Neural crest cell (in vitro differentiated cells): ENCODE data around the gene ETV3L. TPM values are rescaled to one million over a fixed set of nuclear protein-coding genes. Genes with fewer than 3 reads are reported as not detected.

Experiments
- DNase-seq: peaks from one replicate; pipeline ENCODE4 v3.0.0; 2021; ENCODE audit warnings: low read depth, mixed read lengths, low spot score
- H3K27ac Mint-ChIP-seq: one replicate; pipeline ENCODE4 v1.8.0; 2021; ENCODE audit warnings: mild to moderate bottlenecking, mixed read lengths; ENCODE audit not compliant: unreplicated experiment
- H3K27me3 Mint-ChIP-seq: 2 replicates; pipeline ENCODE4 v1.8.0; 2021; ENCODE audit warnings: low read depth, mild to moderate bottlenecking, mixed read lengths
- H3K36me3 Mint-ChIP-seq: 2 replicates; pipeline ENCODE4 v1.8.0; 2021; ENCODE audit warnings: low read depth, mild to moderate bottlenecking, mixed read lengths
- H3K4me1 Mint-ChIP-seq: 2 replicates; pipeline ENCODE4 v1.8.0; 2021; ENCODE audit warnings: mixed read lengths
- H3K4me3 Mint-ChIP-seq: one replicate; pipeline ENCODE4 v1.8.0; 2021; ENCODE audit warnings: mild to moderate bottlenecking, mixed read lengths
- H3K9me3 Mint-ChIP-seq: 2 replicates; pipeline ENCODE4 v1.8.0; 2021; ENCODE audit warnings: mixed read lengths
- total RNA-seq: library from RNA; stranded (reverse); gene quantifications from 2 replicates; pipeline ENCODE4 v1.2.1, GENCODE V29; 2021
- TF ChIP-seq, protein P1 (sequence below): fragments of 200-600 bp; sonication (generic); conservative IDR thresholded peaks from 2 replicates; pipeline ENCODE4 v1.5.0; 2021; ENCODE audit warnings: antibody characterized with exemption, mild to moderate bottlenecking

Gene ETV3L
- total RNA-seq, 1 donor from 2014 or later: 0.19 TPM

DNA sequence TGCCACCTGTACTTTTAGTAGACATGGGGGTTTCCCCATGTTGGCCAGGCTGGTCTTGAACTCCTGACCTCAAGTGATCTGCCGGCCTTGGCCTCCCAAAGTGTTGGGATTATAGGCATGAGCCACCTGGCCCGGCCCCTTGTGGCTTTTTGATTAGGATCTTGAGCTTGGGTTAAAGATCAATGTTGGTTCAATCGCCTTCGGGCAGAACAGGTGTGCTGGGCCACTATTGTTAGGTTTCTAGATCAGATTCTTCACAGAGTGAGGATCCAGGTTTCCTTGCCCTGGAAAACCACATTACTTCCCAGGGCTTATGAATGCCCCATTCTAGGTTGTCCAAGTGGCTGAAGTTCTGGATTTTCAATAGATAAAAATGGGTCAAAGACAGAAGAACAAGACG is 32.5 kb upstream of the ETV3L start:
- Mint-ChIP-seq H3K9me3 (no peaks in the 10 kb centered on the region), H3K4me1 (peaks cover 10% of the 10 kb centered on the region), H3K4me3 (no peak overlapping the region), H3K27me3 (no peaks in the 10 kb centered on the region), H3K27ac (no peak overlapping the region), H3K36me3 (peaks cover 17% of the 10 kb centered on the region)
- TF ChIP-seq, protein P1, sequence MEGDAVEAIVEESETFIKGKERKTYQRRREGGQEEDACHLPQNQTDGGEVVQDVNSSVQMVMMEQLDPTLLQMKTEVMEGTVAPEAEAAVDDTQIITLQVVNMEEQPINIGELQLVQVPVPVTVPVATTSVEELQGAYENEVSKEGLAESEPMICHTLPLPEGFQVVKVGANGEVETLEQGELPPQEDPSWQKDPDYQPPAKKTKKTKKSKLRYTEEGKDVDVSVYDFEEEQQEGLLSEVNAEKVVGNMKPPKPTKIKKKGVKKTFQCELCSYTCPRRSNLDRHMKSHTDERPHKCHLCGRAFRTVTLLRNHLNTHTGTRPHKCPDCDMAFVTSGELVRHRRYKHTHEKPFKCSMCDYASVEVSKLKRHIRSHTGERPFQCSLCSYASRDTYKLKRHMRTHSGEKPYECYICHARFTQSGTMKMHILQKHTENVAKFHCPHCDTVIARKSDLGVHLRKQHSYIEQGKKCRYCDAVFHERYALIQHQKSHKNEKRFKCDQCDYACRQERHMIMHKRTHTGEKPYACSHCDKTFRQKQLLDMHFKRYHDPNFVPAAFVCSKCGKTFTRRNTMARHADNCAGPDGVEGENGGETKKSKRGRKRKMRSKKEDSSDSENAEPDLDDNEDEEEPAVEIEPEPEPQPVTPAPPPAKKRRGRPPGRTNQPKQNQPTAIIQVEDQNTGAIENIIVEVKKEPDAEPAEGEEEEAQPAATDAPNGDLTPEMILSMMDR: no peak
- no peak for DNase-seq

DNA sequence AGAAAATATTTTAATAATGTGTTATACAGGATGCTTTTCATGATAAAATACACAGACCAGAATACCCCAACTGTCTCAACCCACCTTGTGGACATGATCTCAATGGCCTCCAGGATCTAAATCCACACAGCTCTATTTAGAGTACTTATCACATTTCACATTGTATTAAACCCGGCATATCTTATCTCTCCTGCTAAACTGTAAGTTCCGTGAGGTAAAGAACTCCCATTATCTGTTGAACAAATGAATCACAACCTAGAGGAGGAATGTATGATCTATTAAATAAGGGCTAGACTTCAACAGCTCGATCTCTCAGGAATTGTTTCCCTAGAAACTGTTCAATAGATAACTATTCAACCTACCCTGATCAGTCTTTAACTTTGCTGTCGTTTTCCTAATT is 31.7 kb upstream of the ETV3L start:
- DNase-seq: no peak
- no peak overlapping the region for H3K4me3 Mint-ChIP-seq
- H3K36me3 Mint-ChIP-seq: peaks cover 17% of the 10 kb centered on the region
- H3K27ac Mint-ChIP-seq: no peak overlapping the region
- H3K27me3 Mint-ChIP-seq: no peaks in the 10 kb centered on the region
- TF ChIP-seq, protein P1: no peak
- H3K9me3 Mint-ChIP-seq: no peaks in the 10 kb centered on the region
- peaks cover 1% of the 10 kb centered on the region for H3K4me1 Mint-ChIP-seq

DNA sequence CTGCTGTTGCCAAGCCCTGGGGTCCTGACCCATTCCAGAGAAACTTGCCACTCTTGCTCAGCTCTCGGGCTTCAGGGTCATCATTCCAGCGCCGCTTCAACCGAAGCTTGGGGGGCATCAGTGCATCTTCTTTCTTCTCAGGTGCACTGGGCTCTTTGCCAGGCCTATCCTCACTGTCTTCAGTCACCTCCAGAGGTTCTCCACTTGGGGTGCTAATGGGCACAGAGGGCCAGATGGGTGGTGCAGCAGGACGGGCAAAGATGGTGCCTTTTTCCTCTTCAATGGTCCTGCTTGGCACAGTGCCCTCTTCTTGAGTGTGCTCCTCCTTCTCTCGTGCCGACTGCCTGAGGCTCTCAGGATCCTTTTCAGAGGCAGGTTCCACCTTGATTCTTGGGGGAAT is 25.2 kb upstream of the ETV3L start:
- TF ChIP-seq, protein P1: no peak
- no peaks in the 10 kb centered on the region for H3K9me3 Mint-ChIP-seq
- DNase-seq: no peak
- no peak overlapping the region for H3K27ac Mint-ChIP-seq
- peaks cover 10% of the 10 kb centered on the region for H3K36me3 Mint-ChIP-seq
- H3K4me3 Mint-ChIP-seq: no peak overlapping the region
- no peaks in the 10 kb centered on the region for H3K27me3 Mint-ChIP-seq
- no peaks in the 10 kb centered on the region for H3K4me1 Mint-ChIP-seq

DNA sequence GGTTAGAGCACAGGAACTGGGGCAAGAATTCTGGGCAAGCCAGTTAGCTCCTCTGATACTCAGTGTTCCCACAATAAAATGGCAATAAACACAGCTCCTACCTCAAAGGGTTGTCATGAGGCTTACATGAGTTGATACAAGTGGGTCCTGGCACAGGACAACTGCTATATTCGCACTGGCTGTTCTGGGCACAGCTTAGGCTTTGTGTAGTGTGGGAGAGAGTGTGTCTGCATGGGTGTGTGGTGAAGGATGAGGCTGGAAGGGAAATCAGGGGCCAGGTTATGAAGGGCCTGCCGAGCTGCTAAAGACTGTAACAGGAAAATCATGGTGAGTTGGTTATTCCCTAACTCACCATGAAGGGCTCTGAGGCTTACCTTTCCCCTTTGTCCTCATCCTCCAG is 19.8 kb upstream of the ETV3L start:
- Mint-ChIP-seq H3K4me3 (no peak overlapping the region), H3K4me1 (peaks cover 17% of the 10 kb centered on the region), H3K27me3 (no peaks in the 10 kb centered on the region), H3K9me3 (no peaks in the 10 kb centered on the region), H3K36me3 (no peaks in the 10 kb centered on the region), H3K27ac (no peak overlapping the region)
- TF ChIP-seq, protein P1: no peak
- no peak for DNase-seq

GRCh38 chr1:157119008-157119407 is 19.4 kb upstream of the ETV3L start:
- Mint-ChIP-seq H3K36me3 (no peaks in the 10 kb centered on the region), H3K27me3 (no peaks in the 10 kb centered on the region), H3K27ac (no peak overlapping the region), H3K4me3 (no peak overlapping the region), H3K4me1 (peaks cover 17% of the 10 kb centered on the region), H3K9me3 (no peaks in the 10 kb centered on the region)
- DNase-seq: no peak
- TF ChIP-seq, protein P1: no peak
